ENCODE data around the gene INO80. TPM values are rescaled to one million over a fixed set of nuclear protein-coding genes. Genes with fewer than 3 reads are reported as not detected.

Gene INO80
- total RNA-seq, 2 experiments from 2014 or later: 22.2 to 25.1 TPM

GRCh38 chr15:41020311-41020710 lies 95.8 kb downstream of the INO80 start:
- ATAC-seq (no peak), DNase-seq (no peak)
- ChIA-PET CTCF (interaction anchor here (0.6 to 1.7 kb wide), 6 partner anchors 8 to 962 kb away, joined by 3 to 5 read pairs (median 3); no protein-coding TSS in a partner anchor), POLR2A (no interaction called here)
- intact Hi-C loops (cut with DNase I, micrococcal nuclease): loop anchor here in 1 of 2 experiments (10.0 kb wide), 1 partner anchor 86 kb away; no protein-coding TSS in a partner anchor
- no peak overlapping the region for H3K4me3 Mint-ChIP-seq
- no peaks in the 10 kb centered on the region for H3K27me3 Mint-ChIP-seq
- no peak overlapping the region for H3K27ac Mint-ChIP-seq
- H3K36me3 Mint-ChIP-seq (ENCODE audit: low read depth): peaks cover 37% of the 10 kb centered on the region
- no peaks in the 10 kb centered on the region for H3K9me3 Mint-ChIP-seq (ENCODE audit: low read depth)
- peaks cover 2% of the 10 kb centered on the region for H3K4me1 Mint-ChIP-seq

GRCh38 chr15:41019174-41019573 lies 96.9 kb downstream of the INO80 start:
- ATAC-seq (no peak), DNase-seq (no peak)
- CTCF ChIA-PET: interaction anchor here (0.6 to 2.3 kb wide), 9 partner anchors 10 to 1184 kb away, joined by 3 to 9 read pairs (median 3); no protein-coding TSS in a partner anchor
- Mint-ChIP-seq H3K9me3 (ENCODE audit: low read depth) (no peaks in the 10 kb centered on the region), H3K27me3 (no peaks in the 10 kb centered on the region), H3K4me1 (peaks cover 2% of the 10 kb centered on the region), H3K27ac (no peak overlapping the region), H3K4me3 (no peak overlapping the region), H3K36me3 (ENCODE audit: low read depth) (peaks cover 44% of the 10 kb centered on the region)
- POLR2A ChIA-PET: no interaction called here
- intact Hi-C loops (cut with DNase I, micrococcal nuclease): loop anchor here in 1 of 2 experiments (10.0 kb wide), 1 partner anchor 166 kb away; no protein-coding TSS in a partner anchor

- H3K4me1 Mint-ChIP-seq: peaks cover 2% of the 10 kb centered on the region
- ATAC-seq (no peak), DNase-seq (no peak)
- intact Hi-C loops (cut with DNase I, micrococcal nuclease): loop anchor here in 1 of 2 experiments (10.0 kb wide), 1 partner anchor 166 kb away; no protein-coding TSS in a partner anchor
- H3K9me3 Mint-ChIP-seq (ENCODE audit: low read depth): no peaks in the 10 kb centered on the region
- peaks cover 43% of the 10 kb centered on the region for H3K36me3 Mint-ChIP-seq (ENCODE audit: low read depth)
- no peak overlapping the region for H3K27ac Mint-ChIP-seq
- no peaks in the 10 kb centered on the region for H3K27me3 Mint-ChIP-seq
- H3K4me3 Mint-ChIP-seq: no peak overlapping the region
- ChIA-PET CTCF (interaction anchor here (0.6 to 2.3 kb wide), 13 partner anchors 11 to 1185 kb away, joined by 3 to 9 read pairs (median 3); partner anchors contain the start of gene RHOV), POLR2A (no interaction called here)
Measured at GRCh38 chr15:41018534-41018933, 97.5 kb downstream of the INO80 start.

DNA sequence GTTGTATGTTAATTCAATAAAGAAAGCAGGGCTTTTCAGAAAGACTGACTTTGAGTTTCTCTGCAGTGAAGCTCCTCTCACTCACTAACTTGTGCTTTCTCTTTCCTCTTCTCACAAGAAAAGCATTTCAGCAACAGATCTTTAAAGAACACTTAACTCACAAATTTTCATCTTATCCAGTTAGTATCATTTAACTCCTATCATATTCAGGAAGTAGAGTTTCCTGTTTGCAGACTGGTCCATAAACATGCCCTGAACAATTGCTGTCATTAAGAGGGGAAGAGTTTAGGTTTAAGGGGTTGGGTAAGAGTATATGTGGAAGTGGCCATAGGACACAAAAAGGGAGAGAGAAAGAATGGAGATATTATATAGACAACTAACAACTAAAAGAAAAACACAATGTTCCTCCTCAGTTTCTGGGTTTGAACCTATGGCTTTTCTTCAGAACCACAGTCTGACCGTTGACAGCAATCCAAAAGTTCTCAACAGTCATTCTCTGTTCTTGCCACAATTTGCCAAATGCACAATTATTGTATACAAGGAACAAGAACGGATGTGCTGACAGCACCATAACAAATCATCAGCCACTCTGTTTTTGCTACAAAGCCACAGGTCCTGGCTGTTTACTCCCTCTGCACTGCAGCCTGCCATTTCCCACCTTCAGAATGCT lies 98.9 kb downstream of the INO80 start:
- intact Hi-C loops (cut with DNase I, micrococcal nuclease): loop anchor here in 1 of 2 experiments (10.0 kb wide), 1 partner anchor 168 kb away; no protein-coding TSS in a partner anchor
- H3K27me3 Mint-ChIP-seq: no peaks in the 10 kb centered on the region
- H3K9me3 Mint-ChIP-seq (ENCODE audit: low read depth): no peaks in the 10 kb centered on the region
- H3K4me3 Mint-ChIP-seq: no peak overlapping the region
- ChIA-PET CTCF (interaction anchor here (0.9 to 2.3 kb wide), 5 partner anchors 86 to 144 kb away, joined by 3 to 9 read pairs (median 3); partner anchors contain the start of gene RHOV), POLR2A (interaction anchor here (0.6 kb wide), 1 partner anchor 227 kb away, joined by 7 read pairs; no protein-coding TSS in a partner anchor)
- no peak for ATAC-seq
- peaks cover 2% of the 10 kb centered on the region for H3K4me1 Mint-ChIP-seq
- no peak for DNase-seq
- H3K27ac Mint-ChIP-seq: no peak overlapping the region
- peaks cover 41% of the 10 kb centered on the region for H3K36me3 Mint-ChIP-seq (ENCODE audit: low read depth)

GRCh38 chr15:41013691-41014414 lies 102.2 kb downstream of the INO80 start:
- Mint-ChIP-seq H3K4me3 (no peak overlapping the region), H3K27ac (no peak overlapping the region), H3K9me3 (ENCODE audit: low read depth) (no peaks in the 10 kb centered on the region), H3K4me1 (peaks cover 2% of the 10 kb centered on the region), H3K36me3 (ENCODE audit: low read depth) (peaks cover 32% of the 10 kb centered on the region), H3K27me3 (no peaks in the 10 kb centered on the region)
- intact Hi-C loops (cut with DNase I, micrococcal nuclease): loop anchor here in 1 of 2 experiments (10.0 kb wide), 1 partner anchor 171 kb away; no protein-coding TSS in a partner anchor
- ChIA-PET POLR2A (no interaction called here), CTCF (interaction anchor here (0.6 to 1.0 kb wide), 2 partner anchors 9 to 87 kb away, joined by 3 to 4 read pairs; no protein-coding TSS in a partner anchor)
- ATAC-seq (no peak), DNase-seq (no peak)

GRCh38 chr15:41011055-41011815 lies 104.8 kb downstream of the INO80 start:
- Mint-ChIP-seq H3K4me3 (no peak overlapping the region), H3K27ac (no peak overlapping the region), H3K27me3 (no peaks in the 10 kb centered on the region), H3K4me1 (no peaks in the 10 kb centered on the region), H3K9me3 (ENCODE audit: low read depth) (no peaks in the 10 kb centered on the region), H3K36me3 (ENCODE audit: low read depth) (peaks cover 22% of the 10 kb centered on the region)
- ATAC-seq (no peak), DNase-seq (no peak)
- POLR2A ChIA-PET: no interaction called here
- intact Hi-C loops (cut with DNase I, micrococcal nuclease): loop anchor here in 1 of 2 experiments (10.0 kb wide), 1 partner anchor 174 kb away; no protein-coding TSS in a partner anchor
- CTCF ChIA-PET: interaction anchor here (0.6 to 1.4 kb wide), 4 partner anchors 11 to 231 kb away, joined by 3 to 5 read pairs (median 4); no protein-coding TSS in a partner anchor

GRCh38 chr15:41010345-41010744 lies 105.7 kb downstream of the INO80 start:
- POLR2A ChIA-PET: interaction anchor here (0.5 kb wide), 1 partner anchor 329 kb away, joined by 3 read pairs; no protein-coding TSS in a partner anchor

GRCh38 chr15:41006479-41006878 lies 109.6 kb downstream of the INO80 start:
- no peaks in the 10 kb centered on the region for H3K27me3 Mint-ChIP-seq
- no peaks in the 10 kb centered on the region for H3K9me3 Mint-ChIP-seq (ENCODE audit: low read depth)
- H3K4me3 Mint-ChIP-seq: no peak overlapping the region
- peaks cover 25% of the 10 kb centered on the region for H3K36me3 Mint-ChIP-seq (ENCODE audit: low read depth)
- H3K27ac Mint-ChIP-seq: no peak overlapping the region
- ChIA-PET POLR2A (no interaction called here), CTCF (interaction anchor here (0.5 to 2.2 kb wide), 7 partner anchors 9 to 289 kb away, joined by 3 to 6 read pairs (median 3); no protein-coding TSS in a partner anchor)
- intact Hi-C loops (cut with DNase I, micrococcal nuclease): no loop called here
- H3K4me1 Mint-ChIP-seq: no peaks in the 10 kb centered on the region
- no peak for ATAC-seq
- no peak for DNase-seq

More at GRCh38 chr15:41010345-41010744, 105.7 kb downstream of the INO80 start:
- H3K4me3 Mint-ChIP-seq: no peak overlapping the region
- DNase-seq: no peak
- H3K9me3 Mint-ChIP-seq (ENCODE audit: low read depth): no peaks in the 10 kb centered on the region
- H3K27me3 Mint-ChIP-seq: no peaks in the 10 kb centered on the region
- peaks cover 22% of the 10 kb centered on the region for H3K36me3 Mint-ChIP-seq (ENCODE audit: low read depth)
- CTCF ChIA-PET: interaction anchor here (1.0 kb wide), 1 partner anchor 12 kb away, joined by 4 read pairs; no protein-coding TSS in a partner anchor
- intact Hi-C loops (cut with DNase I, micrococcal nuclease): loop anchor here in 1 of 2 experiments (10.0 kb wide), 1 partner anchor 174 kb away; no protein-coding TSS in a partner anchor
- ATAC-seq: no peak
- no peaks in the 10 kb centered on the region for H3K4me1 Mint-ChIP-seq
- no peak overlapping the region for H3K27ac Mint-ChIP-seq

DNA sequence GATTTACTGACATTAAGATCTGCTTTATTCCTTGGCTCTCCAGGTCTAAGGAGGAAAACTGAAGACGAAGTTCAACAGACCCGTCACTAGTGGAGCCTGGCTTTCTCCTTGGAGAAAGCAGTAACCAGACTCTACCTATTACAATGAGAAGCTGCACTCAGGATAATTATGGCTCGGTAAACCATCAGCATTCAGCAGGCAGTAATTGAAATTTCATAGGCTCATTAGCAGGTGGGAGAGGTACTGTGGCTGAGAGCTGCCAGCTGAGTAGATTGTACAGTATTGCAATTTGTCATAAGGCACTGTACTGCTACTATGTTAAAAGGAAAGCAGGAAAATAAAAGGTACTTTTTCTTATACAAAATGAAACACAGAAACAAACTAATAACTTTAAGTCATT lies 111.6 kb downstream of the INO80 start:
- no peak for ATAC-seq
- peaks cover 30% of the 10 kb centered on the region for H3K36me3 Mint-ChIP-seq (ENCODE audit: low read depth)
- POLR2A ChIA-PET: no interaction called here

GRCh38 chr15:41001524-41002214 lies 114.4 kb downstream of the INO80 start:
- H3K4me3 Mint-ChIP-seq: no peak overlapping the region
- ChIA-PET POLR2A (no interaction called here), CTCF (no interaction called here)
- no peak for DNase-seq
- H3K27me3 Mint-ChIP-seq: no peaks in the 10 kb centered on the region
- intact Hi-C loops (cut with DNase I, micrococcal nuclease): loop anchor here in 1 of 2 experiments (5.0 kb wide), 1 partner anchor 94 kb away; no protein-coding TSS in a partner anchor
- peaks cover 32% of the 10 kb centered on the region for H3K36me3 Mint-ChIP-seq (ENCODE audit: low read depth)
- no peak for ATAC-seq
- H3K27ac Mint-ChIP-seq: no peak overlapping the region
- H3K4me1 Mint-ChIP-seq: no peaks in the 10 kb centered on the region
- no peaks in the 10 kb centered on the region for H3K9me3 Mint-ChIP-seq (ENCODE audit: low read depth)

More for the DNA sequence above, 111.6 kb downstream of the INO80 start:
- intact Hi-C loops (cut with DNase I, micrococcal nuclease): loop anchor here in 1 of 2 experiments (5.0 kb wide), 1 partner anchor 97 kb away; no protein-coding TSS in a partner anchor
- no peaks in the 10 kb centered on the region for H3K9me3 Mint-ChIP-seq (ENCODE audit: low read depth)
- no peaks in the 10 kb centered on the region for H3K4me1 Mint-ChIP-seq
- CTCF ChIA-PET: interaction anchor here (1.0 to 1.8 kb wide), 3 partner anchors 9 to 100 kb away, joined by 3 to 4 read pairs (median 3); no protein-coding TSS in a partner anchor
- H3K4me3 Mint-ChIP-seq: no peak overlapping the region
- DNase-seq: no peak
- no peaks in the 10 kb centered on the region for H3K27me3 Mint-ChIP-seq
- H3K27ac Mint-ChIP-seq: no peak overlapping the region

All from activated CD4-positive, alpha-beta T cell treated with anti-CD3 and anti-CD28 coated beads for 36 hours (primary cell).